ENCODE data around the gene SLC5A8.

SLC5A8 gene, protein sequence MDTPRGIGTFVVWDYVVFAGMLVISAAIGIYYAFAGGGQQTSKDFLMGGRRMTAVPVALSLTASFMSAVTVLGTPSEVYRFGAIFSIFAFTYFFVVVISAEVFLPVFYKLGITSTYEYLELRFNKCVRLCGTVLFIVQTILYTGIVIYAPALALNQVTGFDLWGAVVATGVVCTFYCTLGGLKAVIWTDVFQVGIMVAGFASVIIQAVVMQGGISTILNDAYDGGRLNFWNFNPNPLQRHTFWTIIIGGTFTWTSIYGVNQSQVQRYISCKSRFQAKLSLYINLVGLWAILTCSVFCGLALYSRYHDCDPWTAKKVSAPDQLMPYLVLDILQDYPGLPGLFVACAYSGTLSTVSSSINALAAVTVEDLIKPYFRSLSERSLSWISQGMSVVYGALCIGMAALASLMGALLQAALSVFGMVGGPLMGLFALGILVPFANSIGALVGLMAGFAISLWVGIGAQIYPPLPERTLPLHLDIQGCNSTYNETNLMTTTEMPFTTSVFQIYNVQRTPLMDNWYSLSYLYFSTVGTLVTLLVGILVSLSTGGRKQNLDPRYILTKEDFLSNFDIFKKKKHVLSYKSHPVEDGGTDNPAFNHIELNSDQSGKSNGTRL

DNA sequence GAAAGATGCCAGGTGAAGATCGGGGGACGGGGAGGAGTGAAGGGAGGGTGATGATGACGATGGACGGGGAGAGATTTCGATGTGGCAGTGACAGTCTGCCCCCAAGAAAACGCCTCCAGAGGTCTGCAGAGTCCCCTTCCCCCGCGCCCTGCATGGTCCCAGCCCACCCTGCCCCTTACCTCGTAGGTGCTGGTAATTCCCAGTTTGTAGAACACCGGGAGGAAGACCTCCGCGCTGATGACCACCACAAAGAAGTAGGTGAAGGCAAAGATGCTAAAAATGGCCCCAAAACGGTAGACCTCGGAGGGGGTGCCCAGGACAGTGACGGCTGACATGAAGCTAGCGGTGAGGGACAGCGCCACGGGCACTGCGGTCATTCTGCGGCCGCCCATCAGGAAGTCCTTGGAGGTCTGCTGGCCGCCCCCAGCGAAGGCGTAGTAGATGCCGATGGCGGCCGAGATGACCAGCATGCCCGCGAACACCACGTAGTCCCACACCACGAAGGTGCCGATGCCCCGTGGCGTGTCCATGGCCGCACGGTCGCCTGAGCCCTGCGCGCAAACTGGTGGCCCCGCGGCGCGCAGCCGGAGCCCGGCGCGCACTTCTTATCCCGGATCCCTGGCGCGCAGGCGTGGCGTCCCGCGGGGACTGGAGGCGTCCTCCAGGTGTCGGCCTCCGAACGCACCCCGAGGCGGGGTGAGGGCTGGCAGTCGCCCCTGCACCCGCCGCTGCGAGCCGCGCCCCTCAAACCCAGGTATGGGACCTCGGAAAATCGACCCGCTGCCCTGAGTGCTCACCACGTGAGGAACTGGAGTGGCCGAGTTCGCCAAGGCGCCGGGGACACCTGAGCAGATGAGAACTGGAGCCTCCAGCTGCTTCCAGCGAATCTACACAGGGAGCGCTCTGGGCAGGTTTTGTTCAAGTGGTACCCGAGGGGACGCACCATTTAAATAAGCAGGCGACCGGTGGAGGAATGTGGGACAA lies at the start of gene SLC5A8:
Gene SLC5A8, minus strand, starts transcription at position 920 of the 984 bp plus-strand sequence. Its CDS starts 390 bp downstream, at position 530.
- no peak for DNase-seq

DNA sequence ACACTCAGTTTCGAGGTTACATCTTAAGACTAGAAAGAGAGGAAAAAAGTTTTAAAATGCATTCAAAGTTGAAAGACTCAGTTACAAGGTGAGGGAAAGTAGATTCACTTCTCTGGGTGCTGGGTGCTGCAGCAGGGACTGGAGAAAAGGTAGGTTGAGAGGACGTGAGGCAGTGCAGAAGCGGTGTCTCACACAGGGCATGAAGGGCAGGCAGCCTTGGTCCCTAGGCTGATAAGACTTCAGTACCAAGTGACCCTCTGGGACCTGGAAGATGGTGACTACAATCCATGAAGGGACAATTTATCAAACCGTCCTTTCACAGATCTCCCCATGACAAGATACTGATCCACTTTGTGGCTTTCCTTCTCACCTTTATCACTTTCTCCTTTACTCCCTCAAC lies 47.3 kb upstream of the SLC5A8 start:
- DNase-seq: no peak

DNA sequence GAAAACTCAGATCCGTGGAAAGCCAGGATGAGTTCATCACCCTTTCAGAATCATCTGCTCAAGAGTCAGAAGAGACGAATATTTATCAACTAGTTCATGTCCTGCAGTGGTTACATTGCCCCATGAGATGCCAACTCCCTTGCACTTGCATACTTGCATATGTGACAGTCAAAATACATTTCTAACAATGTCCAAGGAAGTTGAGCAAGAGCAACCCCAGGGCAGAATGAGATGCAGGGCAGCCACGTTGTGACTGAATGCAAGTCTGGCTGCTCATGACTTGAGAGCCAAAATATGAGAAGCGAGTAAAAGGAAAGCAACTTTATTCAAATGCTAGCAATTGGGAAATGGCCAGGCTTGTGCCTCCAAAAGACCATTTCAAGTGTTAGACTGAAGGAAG lies 46.2 kb upstream of the SLC5A8 start:
- DNase-seq: no peak

DNA sequence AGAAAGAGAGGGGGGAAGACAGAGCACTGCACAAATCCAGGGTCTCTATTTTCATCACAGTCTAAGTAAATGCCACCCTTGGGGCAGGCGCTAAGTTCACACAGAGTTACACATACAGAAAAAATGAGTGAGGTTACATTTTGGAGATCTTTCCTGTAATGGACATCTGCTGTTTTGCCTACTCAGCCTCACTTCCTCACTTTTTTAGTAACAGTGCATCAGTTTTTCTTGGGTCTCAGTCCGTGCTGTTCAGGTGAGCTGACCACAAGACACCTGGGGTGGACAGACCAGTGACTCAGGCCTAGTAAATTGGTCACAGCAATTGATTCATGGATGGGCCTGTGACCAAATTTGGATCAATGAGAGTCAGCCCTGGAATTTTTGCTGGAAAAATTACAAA lies 33.6 kb upstream of the SLC5A8 start:
- DNase-seq: no peak

DNA sequence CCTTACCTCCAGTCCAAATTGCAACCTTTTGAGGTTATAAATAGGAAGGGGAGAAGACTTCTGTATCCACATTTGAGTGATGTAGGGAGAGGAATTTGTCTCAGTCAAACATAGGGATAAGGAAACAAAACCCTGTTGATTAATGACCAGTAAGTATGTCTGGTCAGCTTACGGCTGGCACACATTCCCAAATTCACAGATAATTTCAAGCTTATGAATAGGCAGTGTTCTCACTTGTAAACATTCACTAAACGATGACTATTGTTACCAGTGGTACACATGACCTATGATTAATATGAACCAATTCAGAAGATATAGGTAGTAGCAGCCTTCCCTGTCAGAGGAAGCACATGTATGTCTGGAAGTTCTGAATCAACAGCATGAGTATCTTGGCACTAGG lies 33.0 kb upstream of the SLC5A8 start:
- DNase-seq: no peak

DNA sequence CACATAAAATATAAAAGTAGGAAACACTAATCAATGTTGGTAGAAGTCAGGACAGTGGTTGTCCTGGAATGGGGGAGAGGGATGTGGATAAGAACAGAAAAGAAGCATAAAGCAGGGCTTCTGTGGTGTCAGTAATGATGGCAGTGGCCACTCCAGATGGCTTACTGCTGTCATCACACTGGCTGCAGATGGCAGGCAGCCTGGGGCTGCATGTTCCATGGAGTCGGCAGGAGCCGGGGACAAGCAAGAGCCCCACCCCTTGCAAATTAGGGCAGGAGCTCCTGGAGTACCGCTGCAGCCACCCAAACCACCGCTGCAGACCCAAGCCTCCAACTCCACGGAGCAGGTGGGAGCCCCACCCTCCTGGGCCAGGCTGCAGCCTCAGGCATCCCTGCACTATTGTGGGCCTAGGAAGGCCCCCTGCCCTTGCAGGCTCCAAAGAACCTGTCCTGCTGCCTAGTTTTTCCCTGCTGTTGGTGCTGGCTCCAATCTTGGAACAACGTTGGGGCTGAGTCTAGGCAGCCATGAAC lies 28.8 kb upstream of the SLC5A8 start:
- no peak for DNase-seq

DNA sequence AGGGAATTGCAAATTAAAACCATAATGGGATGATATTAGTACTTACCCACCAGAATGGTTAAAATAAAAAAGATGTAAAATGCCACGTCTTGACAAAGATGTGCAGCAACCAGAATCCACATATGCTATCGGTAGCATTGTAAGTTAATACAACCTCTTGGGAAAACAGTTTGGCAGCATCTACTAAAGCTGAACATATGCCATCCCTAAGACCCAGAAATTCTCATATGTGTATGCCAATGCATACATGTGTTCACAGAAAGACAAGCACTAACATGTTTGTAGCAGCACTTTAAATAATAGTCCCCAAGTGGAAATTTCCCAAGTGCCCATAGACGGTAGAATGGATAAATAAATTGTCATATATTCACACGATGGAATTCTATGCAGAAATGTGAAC lies 28.3 kb upstream of the SLC5A8 start:
- no peak for DNase-seq

DNA sequence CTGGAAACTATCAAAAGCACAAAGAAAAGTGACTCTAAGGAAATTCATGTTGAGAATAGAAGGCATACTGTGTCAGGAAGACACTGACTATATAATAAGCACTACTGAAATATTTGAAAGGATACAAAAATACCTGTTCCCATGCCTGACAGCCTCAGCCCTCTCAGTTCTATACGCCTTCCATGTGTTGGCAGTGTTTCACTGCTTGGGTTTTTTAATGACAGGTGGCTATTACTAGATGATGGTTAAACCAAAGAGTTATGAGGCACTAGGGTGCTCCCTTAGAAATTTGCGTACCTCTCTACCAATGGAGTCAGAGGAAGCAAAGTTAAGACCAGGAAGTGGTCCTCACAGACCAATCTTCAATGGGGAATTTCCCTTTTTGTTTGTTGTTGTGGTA lies 25.6 kb upstream of the SLC5A8 start:
- no peak for DNase-seq

DNA sequence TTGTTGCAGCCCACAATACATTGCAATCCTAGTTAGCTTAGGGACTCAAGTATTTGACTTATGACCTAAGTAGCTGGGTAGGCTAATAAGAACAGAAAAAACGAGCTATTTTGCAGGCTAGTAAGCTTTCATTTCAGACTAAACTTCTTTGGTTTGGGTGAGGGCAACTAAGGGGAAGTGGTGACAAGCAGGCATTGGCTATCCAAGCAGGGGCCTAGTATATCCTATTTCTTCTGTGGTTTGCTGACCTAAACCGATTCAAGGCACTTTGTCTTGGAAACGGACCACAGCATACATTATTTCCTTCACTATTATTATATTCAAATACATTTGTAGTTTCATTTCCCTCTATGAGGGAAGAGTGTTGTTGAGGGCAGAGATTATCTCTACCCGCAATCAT lies 21.6 kb upstream of the SLC5A8 start:
- DNase-seq: no peak

DNA sequence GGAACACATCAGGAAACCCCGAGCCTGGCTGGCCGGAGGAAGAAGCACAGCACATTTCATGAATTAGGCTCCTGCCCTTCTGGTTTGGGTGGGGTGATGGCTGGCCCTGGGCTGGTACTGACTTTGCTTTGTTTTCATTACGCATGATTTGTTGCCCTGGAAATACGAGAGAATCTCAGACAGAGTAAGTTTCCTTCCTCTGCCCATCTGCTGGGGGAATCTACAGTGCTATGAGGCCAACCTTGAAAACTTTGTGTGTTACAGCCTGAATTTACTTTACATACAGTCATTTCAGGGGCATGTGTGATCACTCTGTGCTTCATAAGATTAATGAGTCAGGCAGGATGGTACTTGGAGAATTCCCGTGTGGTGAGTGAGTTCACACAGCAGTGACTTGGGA lies 20.5 kb upstream of the SLC5A8 start:
- no peak for DNase-seq

DNA sequence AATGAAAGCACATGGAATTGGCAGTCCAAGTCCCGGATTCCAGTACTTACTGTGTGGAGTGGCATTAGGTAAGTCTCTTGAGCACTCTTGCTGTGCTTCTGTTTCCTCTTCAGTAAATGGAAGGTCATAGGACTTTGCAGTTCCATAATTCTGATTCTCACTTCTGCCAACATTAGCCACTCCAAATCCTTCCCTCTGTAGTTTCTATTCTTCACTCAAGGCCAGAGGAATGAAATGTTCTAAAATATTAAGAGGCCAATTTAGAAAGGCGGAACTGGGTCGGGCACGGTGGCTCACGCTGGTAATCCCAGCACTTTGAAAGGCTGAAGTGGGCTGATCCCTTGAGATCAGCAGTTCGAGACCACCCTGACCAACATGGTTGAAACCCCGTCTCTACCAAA lies 19.8 kb upstream of the SLC5A8 start:
- no peak for DNase-seq

DNA sequence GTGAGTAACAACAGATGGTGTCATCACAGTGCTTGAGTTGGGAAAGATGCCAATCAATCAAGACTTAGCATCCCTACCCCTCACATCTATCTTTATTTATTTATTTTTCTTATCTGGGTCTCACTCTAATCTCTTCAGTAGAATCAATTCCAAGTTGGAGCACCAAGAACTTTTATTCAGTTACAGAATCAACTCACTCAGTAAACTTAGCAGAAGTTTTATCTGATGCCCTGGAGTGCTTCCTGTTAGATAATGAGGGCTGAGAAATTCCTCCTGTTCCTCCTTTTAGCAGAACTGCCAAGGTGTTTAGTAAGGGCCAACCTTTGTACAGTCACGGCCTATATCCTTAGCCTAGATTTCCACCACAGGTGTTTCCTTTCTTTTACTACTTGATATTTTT lies 11.3 kb upstream of the SLC5A8 start:
- no peak for DNase-seq

DNA sequence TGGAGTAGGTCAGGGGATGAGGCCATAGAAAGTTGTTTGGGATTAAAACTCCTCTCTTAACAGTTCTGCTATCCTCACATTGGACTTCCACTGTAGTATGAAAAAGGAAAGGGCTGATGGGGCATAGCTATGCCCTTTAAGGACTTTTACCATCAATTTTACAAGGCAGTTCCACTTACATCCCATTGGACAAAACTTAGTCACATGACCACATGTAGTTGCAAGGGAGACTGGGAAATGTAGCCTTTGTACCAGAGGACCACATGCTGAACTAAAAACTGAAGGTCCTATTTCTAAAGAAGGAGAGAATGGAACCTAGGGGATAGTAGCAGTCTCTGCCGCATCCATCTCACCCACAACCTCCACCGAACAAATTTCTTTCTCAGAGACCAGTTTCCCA lies 6.8 kb upstream of the SLC5A8 start:
- DNase-seq: no peak

DNA sequence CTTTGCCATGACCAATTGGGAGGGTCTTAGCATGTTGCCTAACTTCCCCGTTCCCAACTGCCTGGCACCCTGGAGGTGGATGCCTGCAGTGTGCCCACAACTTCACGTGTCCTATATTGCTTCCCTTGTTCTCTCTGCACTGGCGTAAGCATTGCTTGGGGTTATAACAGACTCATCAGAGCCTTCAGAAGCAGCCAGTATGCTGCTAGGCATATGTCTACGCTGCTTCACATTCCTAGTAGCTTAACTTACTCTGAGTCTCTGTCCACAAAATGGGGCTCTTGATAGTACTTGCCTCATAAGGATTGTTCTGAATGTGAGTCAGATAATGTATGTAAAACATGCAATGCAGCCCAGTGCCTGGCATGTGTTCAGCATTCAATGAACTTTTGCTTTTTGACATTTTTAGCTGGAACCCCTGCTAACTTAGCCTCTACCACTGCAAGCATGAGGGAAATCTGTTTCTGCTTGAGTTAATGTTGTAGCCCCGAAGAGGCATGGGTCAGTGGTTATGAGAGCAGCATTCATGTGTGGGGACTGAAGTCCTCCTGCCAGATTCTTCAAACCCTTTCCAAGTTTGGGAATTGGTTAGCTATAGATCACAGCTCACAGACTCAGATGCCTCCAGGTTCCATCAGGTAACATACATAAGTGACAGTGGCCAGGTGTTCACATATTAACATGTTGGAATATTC lies 2.8 kb downstream of the SLC5A8 start:
- no peak for DNase-seq

DNA sequence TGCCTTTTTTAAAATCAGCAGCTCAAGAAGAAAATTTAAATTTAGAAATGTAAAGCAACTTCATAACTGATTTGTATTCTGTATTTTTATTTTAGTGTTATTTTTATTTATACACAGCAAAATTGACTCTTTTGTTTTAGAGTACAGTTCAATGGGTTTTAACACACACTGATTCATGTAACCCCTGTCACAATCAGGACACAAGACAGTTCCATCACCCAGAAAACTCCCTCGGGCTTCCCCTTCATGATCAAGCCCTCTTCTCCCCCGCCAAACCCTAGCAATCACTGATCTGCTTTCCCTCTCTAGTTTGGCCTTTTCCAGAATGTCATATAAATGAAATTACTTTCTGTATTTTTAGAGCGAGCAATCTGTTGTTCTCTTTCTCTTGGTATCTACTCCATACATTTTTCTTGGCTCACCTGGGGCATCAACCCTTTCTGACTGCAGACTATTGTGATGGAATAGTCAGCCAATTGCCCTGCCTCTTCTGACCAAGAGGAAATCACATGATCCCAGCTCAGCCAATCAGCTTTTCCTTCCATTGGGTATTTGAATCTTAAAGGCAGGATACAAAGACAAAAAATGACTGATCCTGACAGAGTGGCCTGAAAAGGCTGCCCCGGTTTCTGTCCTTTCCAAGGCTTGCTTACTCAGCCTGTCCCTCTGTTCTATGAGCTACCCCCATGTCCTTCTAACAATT lies 5.3 kb downstream of the SLC5A8 start:
- DNase-seq: no peak

DNA sequence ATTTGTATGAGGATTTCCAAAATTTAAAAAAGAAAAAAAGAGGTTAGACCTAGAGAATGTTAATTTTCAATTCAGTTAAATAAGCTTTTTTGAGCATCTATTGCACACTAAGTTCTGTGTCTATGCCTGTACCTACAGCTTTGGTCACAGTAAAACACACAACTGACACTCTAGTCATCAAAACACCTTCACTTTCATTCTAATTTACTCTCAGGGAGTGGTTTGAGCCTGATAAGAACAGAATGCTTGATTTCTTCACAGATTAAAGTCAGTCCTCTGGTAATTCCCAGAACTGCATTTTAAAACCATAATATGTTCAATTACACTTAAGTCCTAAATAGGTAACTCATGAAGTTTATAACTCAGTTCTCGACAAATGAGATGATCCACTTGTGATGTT lies 9.2 kb downstream of the SLC5A8 start:
- DNase-seq: no peak

DNA sequence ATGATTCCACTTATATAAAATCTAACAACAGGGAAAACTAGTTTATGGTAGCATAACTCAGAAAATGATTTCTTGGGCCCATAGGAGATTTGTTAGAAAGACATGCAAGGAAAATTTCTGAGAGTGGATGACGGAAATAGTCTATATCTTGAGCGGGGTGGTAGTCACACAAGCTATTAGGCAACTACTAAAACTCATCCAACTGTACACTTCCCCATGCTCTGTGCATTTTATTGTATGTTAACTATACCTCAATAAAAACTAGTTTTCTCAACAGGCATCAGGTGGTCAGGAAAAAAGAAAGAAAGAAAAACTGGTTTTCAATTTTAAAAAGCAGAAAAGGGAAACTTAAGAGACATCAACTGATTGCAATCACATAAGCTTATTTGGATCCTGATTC lies 9.9 kb downstream of the SLC5A8 start:
- DNase-seq: no peak

DNA sequence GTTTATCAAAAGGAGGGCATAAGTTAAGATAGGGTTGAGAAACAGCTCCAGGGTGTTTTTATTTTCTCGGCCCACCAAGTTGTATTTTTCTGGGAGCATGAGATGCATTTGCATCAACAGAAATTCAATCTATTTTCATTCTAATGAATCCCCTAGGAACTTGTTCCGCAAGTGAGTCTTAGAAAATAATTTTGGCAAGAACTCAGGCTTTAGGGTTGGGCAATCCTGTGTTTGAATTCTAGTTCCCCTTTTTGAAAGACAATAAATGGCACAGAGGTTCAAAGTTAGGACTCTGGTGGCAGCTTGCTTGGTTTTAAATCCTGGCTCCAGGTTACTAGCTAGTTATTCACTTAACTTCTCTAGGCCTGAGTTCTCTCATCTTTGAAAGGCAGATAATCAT lies 23.7 kb downstream of the SLC5A8 start:
- DNase-seq: peak; percentile 43

DNA sequence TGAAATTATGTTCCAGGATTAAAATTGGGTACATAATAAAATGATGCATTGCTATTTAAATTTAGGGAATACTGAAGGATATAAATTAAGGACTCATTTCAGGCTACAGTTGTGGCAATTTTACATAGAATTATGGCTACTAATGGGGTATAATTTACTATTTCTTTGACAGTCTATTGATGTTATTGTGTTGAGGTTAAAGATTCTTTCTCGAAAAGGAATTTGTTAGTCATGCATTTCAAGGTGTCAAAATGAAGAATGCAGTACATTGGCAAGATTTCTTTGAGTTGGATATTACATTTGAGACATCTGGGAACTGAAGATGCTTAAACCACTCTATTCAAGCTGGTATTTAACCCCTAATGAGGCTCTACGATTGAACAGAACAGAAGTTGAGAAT lies 28.3 kb downstream of the SLC5A8 start:
- no peak for DNase-seq

DNA sequence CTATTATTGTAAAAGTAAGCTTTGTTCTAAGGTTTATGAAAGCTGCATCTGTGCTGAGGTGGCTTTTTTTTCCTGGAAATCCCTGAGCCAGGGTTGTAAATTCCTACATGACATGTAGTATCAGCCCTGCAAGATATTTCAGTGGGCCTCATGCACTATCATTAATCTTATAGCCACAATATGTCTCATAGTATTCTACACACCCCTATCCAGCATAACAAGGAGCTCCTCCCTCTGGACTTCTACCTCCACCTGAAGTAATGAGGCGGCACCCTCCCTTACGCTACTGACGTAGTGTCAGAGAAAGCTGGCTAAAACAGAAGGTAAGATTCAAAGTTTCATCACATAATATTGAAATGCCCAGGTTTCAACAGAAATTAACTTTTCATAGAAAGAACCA lies 35.5 kb downstream of the SLC5A8 start:
- DNase-seq: no peak

DNA sequence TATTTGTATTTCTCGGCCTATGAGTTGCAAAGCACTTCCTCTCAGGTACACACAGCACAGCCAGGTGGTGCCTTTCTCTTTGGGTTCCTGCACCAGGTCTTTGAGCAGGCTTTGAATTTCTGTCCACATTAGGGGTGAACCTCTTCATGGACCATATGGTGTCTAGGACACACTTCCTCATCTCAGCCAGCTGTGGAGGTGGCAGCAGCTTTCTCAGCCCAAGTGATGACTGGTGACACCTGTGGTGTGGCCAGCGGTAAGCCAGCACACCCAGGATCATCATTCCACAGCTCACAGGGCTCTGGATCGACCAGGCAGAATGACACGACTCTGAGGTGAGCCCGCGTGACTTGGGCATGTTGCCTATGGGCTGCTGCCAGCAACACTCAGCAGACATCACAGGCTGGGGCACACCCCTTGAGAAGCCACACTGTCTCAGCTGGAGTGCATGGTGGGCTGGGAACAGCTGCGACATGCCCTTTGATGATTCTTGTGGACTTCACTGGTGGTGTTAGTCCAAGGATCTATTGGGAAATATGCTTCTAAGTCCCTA lies 36.8 kb downstream of the SLC5A8 start:
- DNase-seq: no peak

DNA sequence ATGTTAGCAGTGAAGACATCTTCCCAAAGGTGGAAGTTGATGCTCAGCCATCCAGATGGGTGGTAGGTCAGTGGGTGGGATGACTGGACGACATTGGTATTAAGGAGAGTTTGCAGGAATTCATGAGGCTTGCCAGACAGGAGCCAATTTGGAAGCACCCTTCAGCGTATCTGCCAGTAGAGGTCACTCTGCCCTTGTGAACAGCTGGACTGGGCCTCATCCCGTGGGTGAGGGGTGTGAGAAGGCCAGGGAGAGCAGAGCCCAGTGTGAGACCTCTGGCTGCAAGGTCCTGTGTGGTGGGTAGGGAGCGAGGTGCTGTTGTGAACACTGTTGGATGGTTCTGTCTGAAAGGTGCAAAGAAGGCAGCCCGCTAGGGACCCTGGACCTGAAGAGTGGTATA lies 37.7 kb downstream of the SLC5A8 start:
- no peak for DNase-seq

Data from GF-D8 (cell line).